H1 (cell line): ENCODE data around the gene NT5M. TPM values are rescaled to one million over a fixed set of nuclear protein-coding genes. Genes with fewer than 3 reads are reported as not detected.

Source experiments
- CTCF ChIA-PET: fragments of 300-600 bp; sonication (Branson Sonifier 250); formaldehyde crosslinking; loops from one replicate; lab custom pipeline; 2021; ENCODE audit not compliant: partially characterized antibody; lab: Charles Lee
- POLR2A ChIA-PET: fragments of 300-600 bp; sonication (Branson Sonifier 250); formaldehyde crosslinking; loops from one replicate; lab custom pipeline; 2021; ENCODE audit warnings: inconsistent platforms; ENCODE audit not compliant: partially characterized antibody; lab: Charles Lee
- DNase-seq, 2 experiments: peaks; one replicate each; pipeline versions ENCODE4 v3.0.0 to v3.0.0-alpha.2; 2010 to 2022; ENCODE audit warnings: low spot score in 2 of 2, low read depth in 1 of 2, mixed read lengths in 1 of 2
- FAIRE-seq: peaks from 2 replicates; lab custom pipeline; 2011; peaks lifted over from hg19 to GRCh38; lab: Jason Lieb, UNC
- H2AFZ ChIP-seq: 2 replicates; pipeline ENCODE4 v1.8.1; 2012; ENCODE audit warnings: low read length, inconsistent platforms
- H2AK5ac ChIP-seq: 2 replicates; pipeline ENCODE4 v1.6.1; 2013; ENCODE audit warnings: low read depth, low read length
- H2BK120ac ChIP-seq: replicated peaks from 2 replicates; pipeline ENCODE3; 2013; ENCODE audit warnings: low read depth, low read length, inconsistent platforms
- H2BK12ac ChIP-seq: 2 replicates; pipeline ENCODE4 v1.6.1; 2013; ENCODE audit warnings: low read depth, low read length
- H2BK15ac ChIP-seq: 2 replicates; pipeline ENCODE4 v1.6.1; 2013; ENCODE audit warnings: low read length
- H2BK20ac ChIP-seq: 2 replicates; pipeline ENCODE4 v1.6.1; 2013; ENCODE audit warnings: low read length
- H2BK5ac ChIP-seq: 2 replicates; pipeline ENCODE4 v1.6.1; 2013; ENCODE audit warnings: low read depth, low read length
- H3K14ac ChIP-seq: 2 replicates; pipeline ENCODE4 v1.6.1; 2013; ENCODE audit warnings: inconsistent platforms; ENCODE audit not compliant: insufficient read length
- H3K18ac ChIP-seq: 2 replicates; pipeline ENCODE4 v1.6.1; 2013; ENCODE audit warnings: low read length; ENCODE audit errors: extremely low read depth
- H3K23ac ChIP-seq: 2 replicates; pipeline ENCODE4 v1.6.1; 2013; ENCODE audit warnings: inconsistent platforms; ENCODE audit not compliant: insufficient read length
- H3K23me2 ChIP-seq: 2 replicates; pipeline ENCODE4 v1.6.1; 2013; ENCODE audit warnings: low read depth, low read length
- H3K27ac ChIP-seq: 2 replicates; pipeline ENCODE4 v1.6.1; 2011; ENCODE audit warnings: low read depth, low read length, inconsistent platforms
- H3K27me3 ChIP-seq, 4 experiments: replicated peaks in 1 of 4; 1 replicate in 1 of 4; 2 replicates in 3 of 4; pipeline versions ENCODE4 v1.6.1 to v1.8.1; 2011 to 2013; ENCODE audit warnings: low read length in 3 of 4, mild to moderate bottlenecking in 3 of 4, inconsistent platforms in 2 of 4, mixed read lengths in 2 of 4, moderate library complexity in 1 of 4; ENCODE audit not compliant: control insufficient read depth in 3 of 4, insufficient read depth in 3 of 4; ENCODE audit errors: extremely low read depth in 1 of 4
- H3K36me3 ChIP-seq, 4 experiments: 2 replicates each; pipeline versions ENCODE4 v1.6.1 to v1.8.1; 2011 to 2013; ENCODE audit warnings: mild to moderate bottlenecking in 4 of 4, low read length in 3 of 4, moderate library complexity in 2 of 4, control low read depth in 1 of 4, inconsistent platforms in 1 of 4; ENCODE audit not compliant: insufficient read depth in 4 of 4, control insufficient read depth in 2 of 4
- H3K4ac ChIP-seq: replicated peaks from 2 replicates; pipeline ENCODE3; 2013; ENCODE audit warnings: low read length, low read depth, mixed read lengths, inconsistent platforms; ENCODE audit not compliant: insufficient read length
- H3K4me1 ChIP-seq, 4 experiments: replicated peaks in 1 of 4; 1 replicate in 1 of 4; 2 replicates in 3 of 4; pipeline versions ENCODE4 v1.6.1 to v1.8.1; 2011 to 2013; ENCODE audit warnings: low read length in 3 of 4, inconsistent platforms in 2 of 4, mixed read lengths in 1 of 4; ENCODE audit not compliant: insufficient read depth in 4 of 4, control insufficient read depth in 3 of 4
- H3K4me2 ChIP-seq, 2 experiments: 2 replicates each; pipeline versions ENCODE4 v1.6.1 to v1.8.1; 2011 to 2013; ENCODE audit warnings: low read depth in 2 of 2, low read length in 2 of 2, control low read depth in 1 of 2, inconsistent platforms in 1 of 2, mild to moderate bottlenecking in 1 of 2; ENCODE audit not compliant: insufficient read depth in 1 of 2
- H3K4me3 ChIP-seq, 4 experiments: fragments of 200-600, 300-600 bp in 1 of 4; sonication (generic), shearing (Covaris generic), sonication (Bioruptor Twin) in 1 of 4; 2 replicates each; pipeline versions ENCODE4 v1.5.1 to v1.8.1; 2011 to 2016; ENCODE audit warnings: low read length in 4 of 4, low read depth in 3 of 4, control low read depth in 2 of 4, inconsistent platforms in 2 of 4, mild to moderate bottlenecking in 2 of 4, mixed read lengths in 1 of 4, moderate library complexity in 1 of 4; ENCODE audit not compliant: insufficient read depth in 2 of 4; ENCODE audit errors: extremely low read depth in 1 of 4
- H3K56ac ChIP-seq: replicated peaks from 2 replicates; pipeline ENCODE3; 2013; ENCODE audit warnings: low read depth, mild to moderate bottlenecking, mixed read lengths, low read length, inconsistent platforms; ENCODE audit not compliant: insufficient read length
- H3K79me1 ChIP-seq: 2 replicates; pipeline ENCODE4 v1.6.1; 2013; ENCODE audit warnings: low read depth, low read length, control low read depth
- H3K79me2 ChIP-seq, 2 experiments: 2 replicates each; pipeline versions ENCODE4 v1.6.1 to v1.8.1; 2012 to 2013; ENCODE audit warnings: low read length in 2 of 2, mild to moderate bottlenecking in 2 of 2, inconsistent platforms in 1 of 2; ENCODE audit not compliant: insufficient read depth in 2 of 2, control insufficient read depth in 1 of 2
- H3K9ac ChIP-seq, 4 experiments: replicated peaks in 1 of 4; 1 replicate in 1 of 4; 2 replicates in 3 of 4; pipeline versions ENCODE4 v1.6.1 to v1.8.1; 2011 to 2013; ENCODE audit warnings: low read depth in 3 of 4, low read length in 3 of 4, control low read depth in 2 of 4, mild to moderate bottlenecking in 2 of 4, moderate library complexity in 2 of 4, inconsistent platforms in 1 of 4; ENCODE audit errors: extremely low read depth in 1 of 4
- H3K9me3 ChIP-seq, 2 experiments: 2 replicates each; pipeline versions ENCODE4 v1.6.1 to v1.8.1; 2012 to 2013; ENCODE audit warnings: mild to moderate bottlenecking in 2 of 2, moderate library complexity in 2 of 2, control low read depth in 1 of 2, inconsistent platforms in 1 of 2, low read depth in 1 of 2, low read length in 1 of 2, mixed read lengths in 1 of 2; ENCODE audit not compliant: insufficient read depth in 2 of 2
- H4K20me1 ChIP-seq, 2 experiments: replicated peaks in 1 of 2; 2 replicates each; pipeline versions ENCODE3 to v1.8.1; 2011 to 2013; ENCODE audit warnings: inconsistent platforms in 2 of 2, low read length in 2 of 2, mild to moderate bottlenecking in 1 of 2; ENCODE audit not compliant: insufficient read depth in 2 of 2, control insufficient read depth in 1 of 2
- H4K5ac ChIP-seq: 2 replicates; pipeline ENCODE4 v1.6.1; 2013; ENCODE audit warnings: low read length, low read depth, mixed read lengths, inconsistent platforms; ENCODE audit not compliant: insufficient read length
- H4K8ac ChIP-seq: 2 replicates; pipeline ENCODE4 v1.8.0; 2013; ENCODE audit warnings: mild to moderate bottlenecking, moderate library complexity, low read length, inconsistent platforms; ENCODE audit not compliant: insufficient read depth; ENCODE audit errors: extremely low read depth
- H4K91ac ChIP-seq: replicated peaks from 2 replicates; pipeline ENCODE3; 2013; ENCODE audit warnings: low read length, mixed read lengths, inconsistent platforms; ENCODE audit not compliant: insufficient read length
- TEAD4 ChIP-seq: IDR thresholded peaks from 2 replicates; pipeline ENCODE4 v1.6.1; 2012; ENCODE audit warnings: low read depth, low read length, inconsistent platforms, mixed read lengths
- WGBS, 2 experiments: shearing (Covaris generic) in 1 of 2; methylation state at CpG; one replicate each; pipeline versions ENCODE4 v1.1.6 to v1.1.7; 2013 to 2015; ENCODE audit warnings: low lambda C conversion rate in 2 of 2, mixed read lengths in 2 of 2, inconsistent platforms in 1 of 2, low coverage in 1 of 2, missing lambda C conversion rate in 1 of 2; ENCODE audit not compliant: insufficient replicate concordance in 2 of 2, insufficient coverage in 1 of 2, insufficient read length in 1 of 2; ENCODE audit errors: extremely low coverage in 1 of 2, missing lambda C conversion rate in 1 of 2; 5-methylcytosine and 5-hydroxymethylcytosine counted together
- polyA plus RNA-seq, 7 experiments: library from polyadenylated mRNA; depleted of rRNA in 3 of 7; stranded (reverse) in 5 of 7; unstranded in 2 of 7; fragments of >200 nt in 5 of 7; fragments of 200-250 nt in 2 of 7; gene quantifications; 1 replicate in 5 of 7; 2 replicates in 1 of 7; 4 replicates in 1 of 7; pipeline versions ENCODE4 v1.2.1 to v1.2.3, GENCODE V29; 2011 to 2013; ENCODE audit warnings: missing spikeins in 2 of 7, mixed read lengths in 2 of 7
- total RNA-seq: library from RNA; stranded (reverse); fragmentation: NEBNext Ultra II Directional; extraction: Animal tissue kit (Norgen Biotek cat#: 25700); gene quantifications from 2 replicates; pipeline ENCODE4 v1.2.1, GENCODE V29; 2021

Gene NT5M
- total and polyA plus RNA-seq, 2 of the 8 experiments (the other 6 are each of a cell fraction or from before 2014, with no cell fraction given) = 7.6 to 18.2 TPM

DNA sequence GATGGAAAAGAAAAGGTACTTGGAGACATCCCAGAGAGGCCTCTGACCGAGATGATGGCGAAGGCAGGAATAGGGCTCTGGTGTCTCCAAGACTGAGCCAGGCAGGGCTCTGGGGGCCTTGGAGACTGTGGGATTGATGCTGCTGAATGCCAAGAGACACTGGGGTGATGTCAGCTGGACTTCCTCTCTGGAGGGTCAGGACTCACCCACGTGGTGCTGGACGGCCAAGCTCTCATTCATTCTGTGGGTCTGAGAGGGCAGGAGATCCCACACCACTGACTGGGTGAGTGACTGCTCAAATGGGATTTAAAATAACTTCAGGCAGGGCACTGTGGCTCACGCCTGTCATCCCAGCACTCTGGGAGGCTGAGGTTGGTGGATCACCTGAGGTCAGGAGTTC, 64.8 kb downstream of the NT5M start:
- Histone ChIP-seq H3K79me2 (no peaks in the 10 kb centered on the region), H3K79me1 (no peaks in the 10 kb centered on the region), H2BK20ac (no peak overlapping the region), H4K20me1 (no peaks in the 10 kb centered on the region), H3K23me2 (no peaks in the 10 kb centered on the region), H3K23ac (no peak overlapping the region), H3K14ac (no peak overlapping the region), H3K9ac (no peak overlapping the region), H3K18ac (no peak overlapping the region), H4K5ac (no peak overlapping the region), H3K27ac (no peak overlapping the region), H2AK5ac (no peak overlapping the region), H2BK5ac (no peak overlapping the region), H3K9me3 (no peaks in the 10 kb centered on the region), H3K4me3 (no peak overlapping the region), H2BK15ac (no peak overlapping the region), H3K36me3 (no peaks in the 10 kb centered on the region), H3K4me2 (no peak overlapping the region), H2BK120ac (no peak overlapping the region), H2AFZ (no peak overlapping the region), H4K8ac (no peak overlapping the region), H4K91ac (no peak overlapping the region), H3K27me3 (no peaks in the 10 kb centered on the region), H3K4me1 (0 out of 7 replicates have a peak, but pooled peaks cover 0 to 2% (median 0%) of the 10 kb centered on the region in 4 experiments), H3K4ac (no peak overlapping the region), H2BK12ac (no peak overlapping the region), H3K56ac (no peak overlapping the region)
- no peak for TF ChIP-seq TEAD4
- no peak for FAIRE-seq
- ChIA-PET POLR2A (interaction anchor here (0.6 kb wide), 1 partner anchor 602 kb away, joined by 3 read pairs; no protein-coding TSS in a partner anchor), CTCF (interaction anchor here (0.7 to 9.2 kb wide), 8 partner anchors 10 to 274 kb away, joined by 3 to 94 read pairs (median 4); no protein-coding TSS in a partner anchor)
- WGBS, 2 experiments = 88% methylated on average over 5 of the region's 5 CpGs; no CpG with 5 or more reads in 1 of the 2 experiments
- DNase-seq = no peak
